ENCODE data around the gene AMFR.

- TF ChIP-seq CTCF (IDR thresholded peaks at IDR 0.05) = no peak
- TF ChIP-seq POLR2A (IDR thresholded peaks at IDR 0.05) = no peak
These were observed 72.1 kb downstream of the AMFR start for GRCh38 chr16:56353054-56353921.
